PFSK-1 (cell line): ENCODE data around the gene VAMP5.

Experiments
- FOXP2 ChIP-seq: optimal IDR thresholded peaks from 2 replicates; pipeline ENCODE3; 2011; ENCODE audit warnings: borderline replicate concordance, control low read depth, inconsistent platforms; ENCODE audit not compliant: insufficient read depth; ENCODE audit errors: extremely low read length, extremely low read depth
- POLR2AphosphoS5 ChIP-seq: IDR thresholded peaks from 2 replicates; pipeline ENCODE4 v1.6.1; 2012; ENCODE audit warnings: low read depth, mild to moderate bottlenecking, control low read depth, low read length, moderate library complexity
- REST ChIP-seq, 2 experiments: IDR thresholded peaks; 2 replicates each; pipeline versions ENCODE4 v1.6.1 to v1.8.0; 2011 to 2012; ENCODE audit warnings: low read depth in 2 of 2, low read length in 2 of 2, control low read depth in 1 of 2, inconsistent platforms in 1 of 2, mild to moderate bottlenecking in 1 of 2, moderate library complexity in 1 of 2; ENCODE audit not compliant: insufficient read depth in 1 of 2
- SIN3A ChIP-seq: IDR thresholded peaks from 2 replicates; pipeline ENCODE4 v1.6.1; 2012; ENCODE audit warnings: mild to moderate bottlenecking, low read length, moderate library complexity, borderline replicate concordance; ENCODE audit not compliant: insufficient read depth
- TAF1 ChIP-seq: IDR thresholded peaks from 2 replicates; pipeline ENCODE4 v1.6.1; 2012; ENCODE audit warnings: low read length, control low read depth, borderline replicate concordance; ENCODE audit not compliant: insufficient read depth

VAMP5 gene

DNA sequence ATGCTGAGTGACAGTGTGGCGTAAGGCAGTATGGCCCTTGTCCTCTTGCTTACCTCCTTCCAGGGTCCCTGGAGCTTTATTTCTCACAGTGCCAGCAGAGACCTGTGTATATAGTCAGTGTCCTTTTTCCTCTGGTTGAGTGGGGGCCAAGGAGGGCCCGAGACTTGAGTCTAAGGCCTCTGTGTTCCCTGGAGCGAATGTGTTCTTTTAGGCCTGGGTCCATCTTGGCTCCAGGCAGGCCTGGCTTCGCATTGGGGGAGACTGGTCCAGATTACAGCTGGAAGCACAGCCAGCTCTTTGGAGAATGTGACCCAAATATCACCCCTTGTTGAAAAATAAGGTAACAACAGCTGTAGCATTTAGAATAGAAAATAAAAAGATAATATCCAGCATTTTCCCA lies 5.0 kb downstream of the VAMP5 start:
- TF ChIP-seq REST (IDR thresholded peaks at IDR 0.05; ENCODE audit: insufficient read depth in 1 of 2, low read depth in 2 of 2, low read length in 2 of 2) (no peak), SIN3A (no peak), FOXP2 (no peak), TAF1 (no peak), POLR2AphosphoS5 (no peak)

- TF ChIP-seq POLR2AphosphoS5 (no peak), TAF1 (no peak), FOXP2 (no peak), SIN3A (no peak), REST (IDR thresholded peaks at IDR 0.05; ENCODE audit: insufficient read depth in 1 of 2, low read depth in 2 of 2, low read length in 2 of 2) (no peak)
Observed at GRCh38 chr2:85589982-85590791, 6.0 kb downstream of the VAMP5 start.

GRCh38 chr2:85590950-85591349 lies 6.7 kb downstream of the VAMP5 start:
- TF ChIP-seq SIN3A (no peak), REST (IDR thresholded peaks at IDR 0.05; ENCODE audit: insufficient read depth in 1 of 2, low read depth in 2 of 2, low read length in 2 of 2) (no peak), TAF1 (no peak), POLR2AphosphoS5 (no peak), FOXP2 (no peak)

GRCh38 chr2:85591563-85591962 lies 7.3 kb downstream of the VAMP5 start:
- TF ChIP-seq POLR2AphosphoS5 (no peak), REST (IDR thresholded peaks at IDR 0.05; ENCODE audit: insufficient read depth in 1 of 2, low read depth in 2 of 2, low read length in 2 of 2) (no peak), TAF1 (no peak), FOXP2 (no peak), SIN3A (no peak)

DNA sequence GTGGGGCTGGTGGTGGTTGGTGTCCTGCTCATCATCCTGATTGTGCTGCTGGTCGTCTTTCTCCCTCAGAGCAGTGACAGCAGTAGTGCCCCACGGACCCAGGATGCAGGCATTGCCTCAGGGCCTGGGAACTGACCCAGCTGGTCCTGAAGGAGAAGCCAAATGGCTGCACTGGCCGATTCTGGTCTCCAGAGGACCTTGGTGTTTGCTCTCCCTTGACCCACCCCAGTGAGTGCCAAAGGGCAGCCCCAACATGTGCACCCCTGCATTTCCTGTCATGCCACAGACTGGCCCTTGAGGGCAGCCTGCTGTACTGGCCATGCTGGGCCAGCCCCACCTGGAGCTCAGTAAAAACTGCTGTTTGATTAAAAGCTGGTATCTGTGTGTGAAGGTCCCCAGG lies 8.8 kb downstream of the VAMP5 start:
- TF ChIP-seq REST (IDR thresholded peaks at IDR 0.05; ENCODE audit: insufficient read depth in 1 of 2, low read depth in 2 of 2, low read length in 2 of 2) (no peak), TAF1 (no peak), SIN3A (no peak), FOXP2 (no peak), POLR2AphosphoS5 (no peak)
